Right ventricle myocardium superior (tissue), 1 donor: ENCODE results near the gene E2F1. TPM values are rescaled to one million over a fixed set of nuclear protein-coding genes. Genes with fewer than 3 reads are reported as not detected.

Experiments
- ATAC-seq: fragments of 200-7000 bp; cut with Tn5 transposase; one replicate; pipeline ENCODE4 v1.9.1; 2020; ENCODE audit warnings: mild to moderate bottlenecking; ENCODE audit not compliant: poor library complexity
- DNase-seq: peaks from one replicate; pipeline ENCODE4 v3.0.0-alpha.2; 2020
- intact Hi-C: fragments of 100-400 bp; cut with DNase I; formaldehyde crosslinking; loops from one replicate; pipeline ENCODE4 v1.11.2; 2022
- long read RNA-seq: library from polyadenylated mRNA; unstranded; transcript quantifications from one replicate; pipeline ENCODE4 v2.0.0, GENCODE V29; 2021
- total RNA-seq: library from RNA; stranded (reverse); fragmentation: NEBNext Ultra II Directional; extraction: Animal tissue kit (Norgen Biotek cat#: 25700); gene quantifications from one replicate; pipeline ENCODE4 v1.2.1, GENCODE V29; 2021
- donor health status: DM: no; HTN: yes; CAD: no; lungs with severe emphysema.

The E2F1 gene
- total RNA-seq, result 1.1 TPM
- long read RNA-seq, partial matches to known transcripts, result 0 of 5 reads
- long read RNA-seq, other reads (novel, unspliced or antisense), result 1 of 5 reads

- DNase-seq (peak; percentile 98), ATAC-seq (peak; percentile 99)
- intact Hi-C loops, result no loop called here
Observed at GRCh38 chr20:33686100-33686983, at the start of gene E2F1. E2F1 (minus strand) TSS chr20:33686385; CDS start chr20:33686264, 121 bp downstream.

GRCh38 chr20:33733654-33734576 is 47.7 kb upstream of the E2F1 start:
- ATAC-seq (peak; percentile 10), DNase-seq (no peak)
- intact Hi-C loops, result loop anchor here (10.0 kb wide), 1 partner anchor 279 kb away; no protein-coding TSS in a partner anchor

GRCh38 chr20:33732166-33732970 is 46.2 kb upstream of the E2F1 start:
- intact Hi-C loops, result loop anchor here (10.0 kb wide), 1 partner anchor 278 kb away; no protein-coding TSS in a partner anchor
- peak; percentile 84 for ATAC-seq

GRCh38 chr20:33731693-33732165 is 45.5 kb upstream of the E2F1 start, which contains the start of gene ZNF341:
ZNF341 (plus strand) TSS chr20:33731996; CDS start chr20:33732022, 26 bp downstream.
- peak; percentile 85 for ATAC-seq
- DNase-seq, result peak; percentile 94
- intact Hi-C loops, result loop anchor here (10.0 kb wide), 1 partner anchor 277 kb away; no protein-coding TSS in a partner anchor

More at GRCh38 chr20:33732166-33732970, 46.2 kb upstream of the E2F1 start:
- DNase-seq, result peak; percentile 92

GRCh38 chr20:33730946-33731692 is 44.9 kb upstream of the E2F1 start:
- intact Hi-C loops, result loop anchor here (10.0 kb wide), 1 partner anchor 276 kb away; no protein-coding TSS in a partner anchor
- DNase-seq, result no peak
- ATAC-seq, result no peak

- intact Hi-C loops, result no loop called here
- no peak for ATAC-seq
- no peak for DNase-seq
Observed at GRCh38 chr20:33729101-33729500, 42.9 kb upstream of the E2F1 start.

GRCh38 chr20:33728463-33728862 is 42.3 kb upstream of the E2F1 start:
- intact Hi-C loops, result no loop called here
- ATAC-seq (no peak), DNase-seq (no peak)

GRCh38 chr20:33727806-33728205 is 41.6 kb upstream of the E2F1 start:
- no peak for DNase-seq
- intact Hi-C loops, result no loop called here
- no peak for ATAC-seq

GRCh38 chr20:33727115-33727479 is 40.9 kb upstream of the E2F1 start:
- DNase-seq, result no peak
- intact Hi-C loops, result no loop called here
- ATAC-seq, result no peak

GRCh38 chr20:33725607-33726264 is 39.6 kb upstream of the E2F1 start:
- no peak for DNase-seq
- intact Hi-C loops, result no loop called here
- ATAC-seq, result no peak

- intact Hi-C loops, result no loop called here
- DNase-seq (no peak), ATAC-seq (no peak)
Observed at GRCh38 chr20:33724439-33725094, 38.4 kb upstream of the E2F1 start.

GRCh38 chr20:33721391-33722140 is 35.4 kb upstream of the E2F1 start:
- ATAC-seq, result no peak
- intact Hi-C loops, result no loop called here
- peak; percentile 29 for DNase-seq

- peak; percentile 92 for DNase-seq
- intact Hi-C loops, result no loop called here
- ATAC-seq, result peak; percentile 99
Observed at GRCh38 chr20:33719989-33720709, 34.0 kb upstream of the E2F1 start, which contains the start of gene PXMP4. PXMP4 (minus strand) TSS chr20:33720310; CDS start chr20:33720207, 103 bp downstream.

GRCh38 chr20:33719277-33719988 is 33.2 kb upstream of the E2F1 start:
- intact Hi-C loops, result no loop called here
- no peak for DNase-seq
- ATAC-seq, result no peak
